Measurements from ENCODE around the gene GUCY2D.

Gene GUCY2D

DNA sequence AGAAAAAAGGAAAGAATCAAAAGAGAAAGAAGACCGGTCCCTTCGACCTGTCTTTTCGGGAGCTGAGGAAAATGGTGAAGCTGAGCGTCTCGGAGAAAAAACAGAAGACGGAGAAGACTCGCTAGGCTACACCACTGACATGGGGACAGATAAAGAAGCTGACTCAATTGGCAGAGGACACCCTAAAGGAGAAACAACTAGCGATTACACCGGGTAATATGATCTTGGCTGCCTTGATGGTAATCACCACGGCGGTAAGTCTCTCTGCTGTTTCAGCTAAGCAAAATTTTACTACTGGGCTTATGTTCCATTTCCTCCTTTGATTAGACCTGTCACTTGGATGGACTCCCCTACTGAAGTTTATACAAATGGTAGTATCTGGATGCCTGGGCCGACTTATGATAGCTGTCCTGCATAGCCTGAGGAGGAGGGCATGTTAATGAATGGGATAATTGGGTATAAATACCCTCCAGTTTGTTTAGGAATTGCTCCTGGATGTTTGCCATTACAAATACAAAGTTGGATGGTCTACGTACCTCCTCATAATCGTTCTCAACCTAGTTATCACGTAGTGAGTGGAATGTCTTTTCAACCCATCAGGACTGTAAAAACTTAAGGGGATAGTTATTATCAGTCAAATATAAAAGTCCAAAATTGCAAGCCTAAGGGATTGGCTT lies 60.5 kb downstream of the GUCY2D start:
- H3K4me1 ChIP-seq (ENCODE audit: control insufficient read depth in 1 of 2, insufficient read depth in 1 of 2, low read depth in 1 of 2, low read length in 1 of 2), result peaks cover 0 to 2% of the 10 kb centered on the region in 2 experiments
- peaks cover 99% of the 10 kb centered on the region for H3K27me3 ChIP-seq
- H3K36me3 ChIP-seq, result no peaks in the 10 kb centered on the region
- H3K27ac ChIP-seq, result no peak overlapping the region
- TF ChIP-seq, protein P1, sequence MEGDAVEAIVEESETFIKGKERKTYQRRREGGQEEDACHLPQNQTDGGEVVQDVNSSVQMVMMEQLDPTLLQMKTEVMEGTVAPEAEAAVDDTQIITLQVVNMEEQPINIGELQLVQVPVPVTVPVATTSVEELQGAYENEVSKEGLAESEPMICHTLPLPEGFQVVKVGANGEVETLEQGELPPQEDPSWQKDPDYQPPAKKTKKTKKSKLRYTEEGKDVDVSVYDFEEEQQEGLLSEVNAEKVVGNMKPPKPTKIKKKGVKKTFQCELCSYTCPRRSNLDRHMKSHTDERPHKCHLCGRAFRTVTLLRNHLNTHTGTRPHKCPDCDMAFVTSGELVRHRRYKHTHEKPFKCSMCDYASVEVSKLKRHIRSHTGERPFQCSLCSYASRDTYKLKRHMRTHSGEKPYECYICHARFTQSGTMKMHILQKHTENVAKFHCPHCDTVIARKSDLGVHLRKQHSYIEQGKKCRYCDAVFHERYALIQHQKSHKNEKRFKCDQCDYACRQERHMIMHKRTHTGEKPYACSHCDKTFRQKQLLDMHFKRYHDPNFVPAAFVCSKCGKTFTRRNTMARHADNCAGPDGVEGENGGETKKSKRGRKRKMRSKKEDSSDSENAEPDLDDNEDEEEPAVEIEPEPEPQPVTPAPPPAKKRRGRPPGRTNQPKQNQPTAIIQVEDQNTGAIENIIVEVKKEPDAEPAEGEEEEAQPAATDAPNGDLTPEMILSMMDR (IDR thresholded peaks at IDR 0.05), result no peak
- no peaks in the 10 kb centered on the region for H3K9me3 ChIP-seq
- no peak overlapping the region for H3K4me3 ChIP-seq (ENCODE audit: low read depth in 1 of 2, low read length in 1 of 2)

- Histone ChIP-seq H3K27ac (no peak overlapping the region), H3K27me3 (peaks cover 89% of the 10 kb centered on the region), H3K4me3 (ENCODE audit: low read depth in 1 of 2, low read length in 1 of 2) (no peak overlapping the region), H3K4me1 (ENCODE audit: control insufficient read depth in 1 of 2, insufficient read depth in 1 of 2, low read depth in 1 of 2, low read length in 1 of 2) (peaks cover 2 to 6% of the 10 kb centered on the region in 2 experiments), H3K9me3 (no peaks in the 10 kb centered on the region), H3K36me3 (no peaks in the 10 kb centered on the region)
- TF ChIP-seq, protein P1 (IDR thresholded peaks at IDR 0.05), result no peak
Observed at GRCh38 chr17:8063761-8064534, 61.5 kb downstream of the GUCY2D start.

- Histone ChIP-seq H3K27me3 (peaks cover 83% of the 10 kb centered on the region), H3K9me3 (no peaks in the 10 kb centered on the region), H3K4me1 (ENCODE audit: control insufficient read depth in 1 of 2, insufficient read depth in 1 of 2, low read depth in 1 of 2, low read length in 1 of 2) (peaks cover 8 to 12% of the 10 kb centered on the region in 2 experiments), H3K27ac (no peak overlapping the region), H3K4me3 (ENCODE audit: low read depth in 1 of 2, low read length in 1 of 2) (no peak overlapping the region), H3K36me3 (no peaks in the 10 kb centered on the region)
- TF ChIP-seq, protein P1 (IDR thresholded peaks at IDR 0.05), result no peak
Observed at GRCh38 chr17:8064561-8065019, 62.2 kb downstream of the GUCY2D start.

- Histone ChIP-seq H3K27me3 (peaks cover 78% of the 10 kb centered on the region), H3K4me1 (ENCODE audit: control insufficient read depth in 1 of 2, insufficient read depth in 1 of 2, low read depth in 1 of 2, low read length in 1 of 2) (peaks cover 8 to 16% of the 10 kb centered on the region in 2 experiments), H3K27ac (no peak overlapping the region), H3K9me3 (no peaks in the 10 kb centered on the region), H3K36me3 (no peaks in the 10 kb centered on the region), H3K4me3 (ENCODE audit: low read depth in 1 of 2, low read length in 1 of 2) (no peak overlapping the region)
- TF ChIP-seq, protein P1 (IDR thresholded peaks at IDR 0.05), result no peak
Observed at GRCh38 chr17:8066841-8067775, 64.7 kb downstream of the GUCY2D start.

- H3K27me3 ChIP-seq, result peaks cover 78% of the 10 kb centered on the region
- no peaks in the 10 kb centered on the region for H3K36me3 ChIP-seq
- no peaks in the 10 kb centered on the region for H3K9me3 ChIP-seq
- no peak overlapping the region for H3K27ac ChIP-seq
- TF ChIP-seq, protein P1 (IDR thresholded peaks at IDR 0.05), result no peak
- peaks cover 8 to 17% of the 10 kb centered on the region in 2 experiments for H3K4me1 ChIP-seq (ENCODE audit: control insufficient read depth in 1 of 2, insufficient read depth in 1 of 2, low read depth in 1 of 2, low read length in 1 of 2)
- no peak overlapping the region for H3K4me3 ChIP-seq (ENCODE audit: low read depth in 1 of 2, low read length in 1 of 2)
Observed at GRCh38 chr17:8067806-8068205, 65.4 kb downstream of the GUCY2D start.

All from neutrophil (primary cell).